GM12864 (cell line): ENCODE data around the gene SUSD1.

Experiments used
- DNase-seq: peaks from one replicate; pipeline ENCODE4 v3.0.0-alpha.2; 2011; ENCODE audit warnings: low read depth
- H3K4me3 ChIP-seq: 2 replicates; pipeline ENCODE4 v1.5.1; 2011; ENCODE audit warnings: mild to moderate bottlenecking, low read depth, low read length, control low read depth
- CTCF ChIP-seq: IDR thresholded peaks from 2 replicates; pipeline ENCODE4 v1.5.1; 2011; ENCODE audit warnings: low read depth, mild to moderate bottlenecking, moderate library complexity, low read length, control low read depth, inconsistent platforms; ENCODE audit errors: missing control alignments

SUSD1 gene

GRCh38 chr9:112035166-112035826 lies 139.8 kb downstream of the SUSD1 start:
- no peak for TF ChIP-seq CTCF
- H3K4me3 ChIP-seq, result no peak overlapping the region
- DNase-seq, result no peak

GRCh38 chr9:112034216-112034611 lies 140.9 kb downstream of the SUSD1 start:
- no peak overlapping the region for H3K4me3 ChIP-seq
- TF ChIP-seq CTCF, result no peak
- DNase-seq, result no peak

- no peak for TF ChIP-seq CTCF
These were observed 141.6 kb downstream of the SUSD1 start for GRCh38 chr9:112033237-112034215.

GRCh38 chr9:112032743-112033142 lies 142.4 kb downstream of the SUSD1 start:
- H3K4me3 ChIP-seq, result no peak overlapping the region
- no peak for TF ChIP-seq CTCF
- no peak for DNase-seq

More at GRCh38 chr9:112033237-112034215, 141.6 kb downstream of the SUSD1 start:
- H3K4me3 ChIP-seq, result no peak overlapping the region
- no peak for DNase-seq

- TF ChIP-seq CTCF, result no peak
- peak overlapping the region; percentile 14; the same call in 1 of the 2 replicates for H3K4me3 ChIP-seq
- peak; percentile 93 for DNase-seq
These were observed 143.1 kb downstream of the SUSD1 start for GRCh38 chr9:112032009-112032408.

GRCh38 chr9:112031400-112031799 lies 143.7 kb downstream of the SUSD1 start:
- H3K4me3 ChIP-seq, result no peak overlapping the region; the same call in 1 of the 2 replicates
- no peak for TF ChIP-seq CTCF
- no peak for DNase-seq
